GM19397 (cell line): ENCODE results near the gene IL1B.

Experiments
- ATAC-seq: cut with Tn5 transposase; IDR thresholded peaks from one replicate; pipeline ENCODE4 v1.9.1; 2021; ENCODE audit warnings: mild to moderate bottlenecking, moderate library complexity; ENCODE audit not compliant: unreplicated experiment

Gene IL1B

GRCh38 chr2:112836695-112837117 is at the start of gene IL1B:
IL1B (minus strand) TSS chr2:112836779; CDS start chr2:112836229, 550 bp downstream.
- no peak for ATAC-seq

- no peak for ATAC-seq
Observed at GRCh38 chr2:112886291-112886690, 49.7 kb upstream of the IL1B start.

GRCh38 chr2:112885506-112885902 is 48.9 kb upstream of the IL1B start:
- no peak for ATAC-seq

- no peak for ATAC-seq
Observed at GRCh38 chr2:112884869-112885505, 48.4 kb upstream of the IL1B start.

GRCh38 chr2:112883669-112884068 is 47.1 kb upstream of the IL1B start:
- no peak for ATAC-seq

GRCh38 chr2:112881217-112881985 is 44.8 kb upstream of the IL1B start:
- ATAC-seq, result peak; percentile 60

DNA sequence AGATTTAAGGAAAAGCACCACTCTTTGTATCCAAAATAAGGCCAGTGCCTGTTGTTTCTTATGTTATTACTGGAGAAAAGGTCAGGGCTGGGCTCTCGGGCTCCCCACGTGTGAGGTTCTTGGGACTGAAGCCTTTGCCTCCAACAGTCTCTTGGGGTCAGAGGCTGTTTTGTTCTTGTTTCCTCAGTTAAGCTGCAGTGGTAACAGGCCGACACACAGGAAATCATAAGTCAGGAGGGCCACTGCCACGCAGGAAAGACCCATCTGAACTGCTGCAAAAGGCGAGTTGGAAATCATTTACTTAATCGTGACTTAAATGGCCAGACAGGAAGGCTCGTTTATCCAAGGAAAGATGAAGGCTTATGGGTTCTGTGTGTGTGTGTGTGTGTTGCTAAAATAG is 44.1 kb upstream of the IL1B start:
- ATAC-seq, result no peak

GRCh38 chr2:112880091-112880531 is 43.5 kb upstream of the IL1B start:
- ATAC-seq, result no peak

GRCh38 chr2:112879491-112880041 is 43.0 kb upstream of the IL1B start:
- ATAC-seq, result no peak

GRCh38 chr2:112877423-112877822 is 40.8 kb upstream of the IL1B start:
- no peak for ATAC-seq

GRCh38 chr2:112876971-112877361 is 40.4 kb upstream of the IL1B start:
- ATAC-seq, result no peak

GRCh38 chr2:112876257-112876970 is 39.8 kb upstream of the IL1B start:
- no peak for ATAC-seq

- no peak for ATAC-seq
Observed at GRCh38 chr2:112870841-112871835, 34.6 kb upstream of the IL1B start.

- no peak for ATAC-seq
Observed at GRCh38 chr2:112869258-112869842, 32.8 kb upstream of the IL1B start.

GRCh38 chr2:112867701-112868631 is 31.4 kb upstream of the IL1B start:
- ATAC-seq, result no peak

- no peak for ATAC-seq
Observed at GRCh38 chr2:112866128-112866835, 29.7 kb upstream of the IL1B start.

- no peak for ATAC-seq
Observed at GRCh38 chr2:112864072-112864471, 27.5 kb upstream of the IL1B start.
